Measurements from ENCODE around the gene RPS6KA5.

RPS6KA5 gene

GRCh38 chr14:91048676-91049075 is 11.8 kb downstream of the RPS6KA5 start:
- Histone ChIP-seq H2AFZ (ENCODE audit: low read length) (no peak overlapping the region), H3K36me3 (ENCODE audit: insufficient read depth, low read length) (no peaks in the 10 kb centered on the region), H4K20me1 (ENCODE audit: insufficient read depth, low read length) (no peaks in the 10 kb centered on the region), H3K9ac (ENCODE audit: low read length) (no peak overlapping the region), H3K4me2 (ENCODE audit: low read length) (no peak overlapping the region), H3K9me2 (ENCODE audit: low read depth, low read length) (no peaks in the 10 kb centered on the region), H3F3A (ENCODE audit: insufficient read depth, low read length) (no peaks in the 10 kb centered on the region), H3K27ac (ENCODE audit: low read depth, low read length, poor library complexity, severe bottlenecking) (no peak overlapping the region), H3K9me3 (ENCODE audit: low read length) (no peaks in the 10 kb centered on the region), H3K4me3 (ENCODE audit: low read depth, low read length, poor library complexity, severe bottlenecking) (no peak overlapping the region), H3K4me1 (ENCODE audit: insufficient read depth, low read length, severe bottlenecking) (peaks cover 20% of the 10 kb centered on the region), H3K79me2 (ENCODE audit: insufficient read depth, low read length) (no peaks in the 10 kb centered on the region), H3K27me3 (ENCODE audit: insufficient read depth, low read length) (no peaks in the 10 kb centered on the region)
- TF ChIP-seq CTCF (IDR thresholded peaks at IDR 0.05; ENCODE audit: low read length): no peak
- TF ChIP-seq EZH2 (IDR thresholded peaks at IDR 0.05; ENCODE audit: borderline replicate concordance, low read length): no peak

- no peak overlapping the region for H2AFZ ChIP-seq (ENCODE audit: low read length)
- H3K4me2 ChIP-seq (ENCODE audit: low read length): no peak overlapping the region
- no peak overlapping the region for H3K27ac ChIP-seq (ENCODE audit: low read depth, low read length, poor library complexity, severe bottlenecking)
- no peaks in the 10 kb centered on the region for H3K9me2 ChIP-seq (ENCODE audit: low read depth, low read length)
- H3K79me2 ChIP-seq (ENCODE audit: insufficient read depth, low read length): no peaks in the 10 kb centered on the region
- H3K4me1 ChIP-seq (ENCODE audit: insufficient read depth, low read length, severe bottlenecking): peaks cover 20% of the 10 kb centered on the region
- no peak for TF ChIP-seq CTCF (IDR thresholded peaks at IDR 0.05; ENCODE audit: low read length)
- TF ChIP-seq EZH2 (IDR thresholded peaks at IDR 0.05; ENCODE audit: borderline replicate concordance, low read length): no peak
- H3K27me3 ChIP-seq (ENCODE audit: insufficient read depth, low read length): no peaks in the 10 kb centered on the region
- H3K9me3 ChIP-seq (ENCODE audit: low read length): no peaks in the 10 kb centered on the region
- H3K9ac ChIP-seq (ENCODE audit: low read length): no peak overlapping the region
- no peaks in the 10 kb centered on the region for H3F3A ChIP-seq (ENCODE audit: insufficient read depth, low read length)
- no peak overlapping the region for H3K4me3 ChIP-seq (ENCODE audit: low read depth, low read length, poor library complexity, severe bottlenecking)
- no peaks in the 10 kb centered on the region for H4K20me1 ChIP-seq (ENCODE audit: insufficient read depth, low read length)
- H3K36me3 ChIP-seq (ENCODE audit: insufficient read depth, low read length): no peaks in the 10 kb centered on the region
Observed at GRCh38 chr14:91048265-91048664, 12.2 kb downstream of the RPS6KA5 start.

- H3F3A ChIP-seq (ENCODE audit: insufficient read depth, low read length): no peaks in the 10 kb centered on the region
- H3K27ac ChIP-seq (ENCODE audit: low read depth, low read length, poor library complexity, severe bottlenecking): no peak overlapping the region
- H3K4me3 ChIP-seq (ENCODE audit: low read depth, low read length, poor library complexity, severe bottlenecking): no peak overlapping the region
- peaks cover 20% of the 10 kb centered on the region for H3K4me1 ChIP-seq (ENCODE audit: insufficient read depth, low read length, severe bottlenecking)
- no peaks in the 10 kb centered on the region for H3K36me3 ChIP-seq (ENCODE audit: insufficient read depth, low read length)
- H3K4me2 ChIP-seq (ENCODE audit: low read length): no peak overlapping the region
- no peaks in the 10 kb centered on the region for H3K27me3 ChIP-seq (ENCODE audit: insufficient read depth, low read length)
- H4K20me1 ChIP-seq (ENCODE audit: insufficient read depth, low read length): no peaks in the 10 kb centered on the region
- no peaks in the 10 kb centered on the region for H3K9me3 ChIP-seq (ENCODE audit: low read length)
- no peak overlapping the region for H2AFZ ChIP-seq (ENCODE audit: low read length)
- no peaks in the 10 kb centered on the region for H3K79me2 ChIP-seq (ENCODE audit: insufficient read depth, low read length)
- H3K9me2 ChIP-seq (ENCODE audit: low read depth, low read length): no peaks in the 10 kb centered on the region
- H3K9ac ChIP-seq (ENCODE audit: low read length): no peak overlapping the region
- TF ChIP-seq CTCF (IDR thresholded peaks at IDR 0.05; ENCODE audit: low read length) (no peak), EZH2 (IDR thresholded peaks at IDR 0.05; ENCODE audit: borderline replicate concordance, low read length) (no peak)
Observed at GRCh38 chr14:91047174-91047753, 13.2 kb downstream of the RPS6KA5 start.
